OCI-M2 (cell line): ENCODE data around the gene WDR18.

ENCODE experiments used
- DNase-seq: peaks from one replicate; lab custom pipeline; 2025; ENCODE audit not compliant: unreplicated experiment; lab: John Stamatoyannopoulos, UW

Gene WDR18

GRCh38 chr19:1006711-1007398, 22.7 kb downstream of the WDR18 start:
- no peak for DNase-seq

GRCh38 chr19:1007399-1008251, 23.5 kb downstream of the WDR18 start:
- no peak for DNase-seq

- no peak for DNase-seq
These were observed 24.3 kb downstream of the WDR18 start for GRCh38 chr19:1008268-1009040.

GRCh38 chr19:1009041-1009980, 25.2 kb downstream of the WDR18 start:
- no peak for DNase-seq

- DNase-seq, result no peak
These were observed 25.9 kb downstream of the WDR18 start for GRCh38 chr19:1009981-1010538.

- DNase-seq, result no peak
These were observed 26.7 kb downstream of the WDR18 start for GRCh38 chr19:1010586-1011510.

GRCh38 chr19:1011831-1012333, 27.7 kb downstream of the WDR18 start:
- DNase-seq, result no peak

- no peak for DNase-seq
These were observed 28.2 kb downstream of the WDR18 start for GRCh38 chr19:1012334-1012733.

- no peak for DNase-seq
These were observed 29.1 kb downstream of the WDR18 start for GRCh38 chr19:1013218-1013617.

GRCh38 chr19:1014161-1015060, 30.3 kb downstream of the WDR18 start:
- no peak for DNase-seq

GRCh38 chr19:1015061-1015781, 31.1 kb downstream of the WDR18 start:
- no peak for DNase-seq

- no peak for DNase-seq
These were observed 31.9 kb downstream of the WDR18 start for GRCh38 chr19:1015782-1016646.

- no peak for DNase-seq
These were observed 32.5 kb downstream of the WDR18 start for GRCh38 chr19:1016647-1017114.

- DNase-seq, result no peak
These were observed 33.2 kb downstream of the WDR18 start for GRCh38 chr19:1017115-1017905.

- no peak for DNase-seq
These were observed 33.8 kb downstream of the WDR18 start for GRCh38 chr19:1017906-1018305.
